ENCODE results near the gene MVB12B. TPM values are rescaled to one million over a fixed set of nuclear protein-coding genes. Genes with fewer than 3 reads are reported as not detected.

MVB12B gene
- polyA plus RNA-seq, 4 donors: 16.3 to 20.3 (median 18.0) TPM

DNA sequence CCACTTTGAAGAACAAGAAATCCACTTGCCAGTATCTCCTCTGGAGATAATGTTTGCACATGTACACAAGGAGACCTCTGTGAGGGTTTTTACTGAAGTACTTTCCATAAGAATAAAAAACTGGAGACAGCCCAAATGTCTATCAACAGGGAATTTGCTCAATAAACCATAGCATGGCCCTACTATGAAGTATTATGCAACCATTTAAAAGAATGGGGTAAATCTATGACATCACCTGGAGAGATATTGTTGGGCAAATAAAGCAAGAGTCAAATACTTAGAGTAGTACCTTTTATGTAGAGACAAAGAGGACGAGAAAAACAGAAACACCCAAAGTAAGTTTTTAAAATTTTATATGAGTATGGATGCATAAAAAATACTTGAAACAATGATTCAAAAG, 23.9 kb upstream of the MVB12B start:
- DNase-seq (ENCODE audit: low read depth in 4 of 4, low spot score in 3 of 4): no peak

DNA sequence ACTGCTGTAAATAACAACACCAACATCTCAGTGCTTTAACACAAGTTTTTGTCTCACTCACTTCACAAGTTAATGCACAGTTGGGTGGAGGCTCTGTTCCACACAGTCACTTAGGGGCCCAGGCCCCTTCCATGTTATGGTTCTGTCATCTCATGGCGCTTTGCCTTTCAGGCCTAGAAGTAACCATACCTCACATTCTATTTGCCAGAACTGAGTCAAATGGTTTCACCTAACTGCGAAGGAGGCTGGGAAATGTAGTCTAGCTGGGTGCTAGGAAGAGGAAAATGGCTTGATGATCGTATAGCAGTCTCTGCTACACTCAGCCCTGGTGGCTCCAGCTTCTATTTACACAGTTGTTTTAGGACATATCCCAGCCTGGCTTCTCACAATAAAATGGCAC, 23.1 kb upstream of the MVB12B start:
- no peak for DNase-seq (ENCODE audit: low read depth in 4 of 4, low spot score in 3 of 4)

DNA sequence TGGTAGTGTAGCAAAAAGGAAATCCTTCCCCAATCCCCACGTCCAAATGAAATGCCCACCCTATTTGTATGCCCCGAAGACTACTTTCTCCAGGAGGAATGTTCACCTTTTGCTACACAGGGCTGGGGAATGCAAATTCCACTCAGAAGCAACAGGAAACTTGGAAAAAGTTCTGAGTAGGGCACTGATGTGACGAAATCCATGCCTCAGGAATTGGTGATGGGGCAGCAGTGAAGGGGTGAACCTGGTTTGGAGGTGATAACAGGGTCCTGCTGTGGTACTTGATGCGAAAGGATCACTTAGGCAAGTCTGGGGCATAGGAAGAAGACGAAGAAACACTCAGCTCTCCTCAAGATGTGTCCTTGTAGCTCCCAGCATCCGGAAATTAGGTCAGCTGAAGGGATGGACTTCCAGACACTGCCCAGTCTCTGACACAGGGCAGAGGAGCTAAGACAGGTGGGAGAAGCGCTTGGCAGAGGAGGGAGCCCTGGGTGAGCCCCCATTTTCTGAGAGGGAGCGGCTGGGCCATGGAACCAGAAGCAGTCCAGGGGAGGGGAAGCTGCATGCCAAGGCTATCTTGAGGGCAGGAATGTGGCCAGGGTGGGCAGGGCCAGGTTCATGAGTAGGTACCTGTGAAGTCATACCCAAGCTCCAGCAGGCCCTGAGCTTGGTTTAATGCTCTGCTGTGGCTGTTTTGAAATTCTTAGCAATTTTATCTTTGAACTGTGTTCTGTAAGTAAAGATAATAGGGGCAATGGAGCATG, 22.2 kb upstream of the MVB12B start:
- DNase-seq (ENCODE audit: low read depth in 4 of 4, low spot score in 3 of 4): no peak

DNA sequence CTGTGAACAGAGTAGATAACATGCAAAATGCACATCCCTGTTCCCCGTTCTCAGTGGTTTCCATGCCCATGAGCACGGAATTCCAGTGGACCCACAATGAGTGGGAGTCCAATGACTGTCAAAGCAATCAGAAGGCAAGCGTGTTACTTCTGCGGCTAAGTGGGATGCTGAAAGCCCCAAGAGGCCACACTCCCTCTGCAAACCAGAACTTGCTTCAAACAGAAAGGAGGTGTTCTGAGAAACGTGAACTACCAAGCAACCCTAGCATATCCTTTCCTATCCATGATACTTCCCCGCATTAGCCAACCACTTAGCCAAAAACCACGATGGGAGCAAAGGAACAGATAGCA, 21.7 kb upstream of the MVB12B start:
- DNase-seq (ENCODE audit: low read depth in 4 of 4, low spot score in 3 of 4): no peak

DNA sequence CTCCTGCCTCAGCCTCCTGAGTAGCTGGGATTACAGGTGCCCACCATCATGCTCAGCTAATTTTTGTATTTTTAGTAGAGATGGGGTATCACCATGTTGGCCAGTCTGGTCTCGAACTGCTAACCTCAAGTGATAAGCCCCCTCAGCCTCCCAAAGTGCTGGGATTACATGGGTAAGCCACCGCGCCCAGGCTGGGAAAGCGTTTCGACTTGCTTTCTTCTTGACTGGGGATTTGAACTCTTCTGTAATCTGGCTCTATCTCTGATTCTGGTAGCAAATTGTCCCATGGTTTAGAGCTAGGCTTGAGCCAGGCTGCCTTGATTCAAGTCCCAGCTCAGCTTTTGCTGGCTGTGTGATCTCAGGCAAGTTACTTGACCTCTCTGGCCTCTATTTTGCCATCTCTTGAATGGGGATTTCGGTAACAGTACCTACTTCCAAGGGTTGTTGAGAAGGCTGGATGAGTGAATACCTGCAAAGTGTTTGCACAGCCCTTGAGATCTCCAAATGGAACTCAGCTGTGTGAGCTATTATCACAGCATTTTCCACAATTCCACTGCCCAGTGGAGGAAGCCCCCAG, 20.5 kb upstream of the MVB12B start:
- no peak for DNase-seq (ENCODE audit: low read depth in 4 of 4, low spot score in 3 of 4)

DNA sequence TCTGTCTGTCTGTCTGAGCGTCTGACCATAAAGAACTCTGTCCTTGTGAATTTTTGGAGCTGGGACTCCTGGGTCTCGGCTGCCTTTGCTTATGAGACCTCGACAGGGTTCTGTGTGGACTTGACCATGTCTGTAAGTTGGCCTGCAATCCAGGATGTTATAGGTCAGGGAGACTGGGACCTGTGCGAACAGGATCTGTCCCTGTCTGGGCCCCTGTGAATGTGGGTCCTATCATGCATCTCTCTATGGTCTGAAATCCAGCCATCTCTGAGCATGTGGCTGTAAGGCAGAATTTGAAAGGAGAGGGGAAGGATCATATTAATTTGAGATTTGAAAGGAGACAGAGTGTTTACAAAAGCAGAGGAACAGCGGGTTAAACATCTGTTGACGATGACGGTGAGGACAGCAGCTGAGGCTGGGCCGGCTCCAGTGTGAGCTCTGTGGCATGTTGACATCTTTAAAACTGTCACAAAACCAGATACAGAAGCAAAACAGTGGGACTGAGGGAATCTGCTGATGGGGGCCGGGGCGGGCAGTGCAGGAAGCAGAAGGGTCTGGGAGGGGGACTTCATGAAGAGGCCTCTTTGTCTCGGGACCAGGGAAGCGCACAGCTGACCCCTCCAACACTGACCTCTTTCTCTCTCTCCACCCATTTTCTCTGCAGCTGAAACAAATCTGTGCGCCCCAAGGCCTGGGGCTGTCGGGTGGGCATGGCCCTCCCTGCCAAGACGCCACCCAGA, 19.1 kb upstream of the MVB12B start:
- peak in 1 of 4 donors; percentile 16 for DNase-seq (ENCODE audit: low read depth in 4 of 4, low spot score in 3 of 4)

DNA sequence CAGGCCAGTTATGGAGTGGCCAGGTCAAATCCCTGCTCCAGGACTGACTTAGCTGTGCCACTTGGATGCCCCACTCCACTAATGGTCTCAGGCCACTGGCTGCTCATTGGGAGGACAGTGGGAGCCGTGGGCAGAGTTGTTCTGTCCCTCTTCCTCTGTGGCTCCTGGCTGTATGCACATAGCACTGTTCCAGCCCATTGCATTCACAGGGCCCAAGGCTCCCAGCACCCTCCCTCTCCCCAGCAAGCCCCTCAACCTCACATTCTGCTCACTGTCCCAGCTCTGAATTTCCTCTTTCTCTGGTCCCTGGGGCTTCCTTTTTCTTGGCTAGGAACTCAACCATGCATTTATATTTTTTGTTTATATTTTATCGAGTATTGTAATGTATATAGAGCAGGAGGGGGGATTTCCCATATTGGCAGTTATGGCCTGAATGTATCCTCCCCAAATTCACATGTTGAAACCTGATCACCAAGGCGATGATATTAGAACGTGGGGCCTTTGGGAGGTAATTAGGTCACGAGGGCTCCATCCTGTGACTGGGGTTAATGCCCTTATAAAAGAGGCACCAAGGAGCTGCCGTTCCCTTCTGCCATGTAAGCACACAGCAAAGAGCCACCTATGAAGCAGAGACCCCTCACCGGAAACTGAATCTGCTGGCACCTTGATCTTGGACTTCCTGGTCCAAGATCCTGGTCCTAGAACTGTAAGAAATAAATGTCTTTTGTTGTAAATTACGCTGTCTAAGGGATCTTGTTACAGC, 17.0 kb upstream of the MVB12B start:
- DNase-seq (ENCODE audit: low read depth in 4 of 4, low spot score in 3 of 4): no peak

DNA sequence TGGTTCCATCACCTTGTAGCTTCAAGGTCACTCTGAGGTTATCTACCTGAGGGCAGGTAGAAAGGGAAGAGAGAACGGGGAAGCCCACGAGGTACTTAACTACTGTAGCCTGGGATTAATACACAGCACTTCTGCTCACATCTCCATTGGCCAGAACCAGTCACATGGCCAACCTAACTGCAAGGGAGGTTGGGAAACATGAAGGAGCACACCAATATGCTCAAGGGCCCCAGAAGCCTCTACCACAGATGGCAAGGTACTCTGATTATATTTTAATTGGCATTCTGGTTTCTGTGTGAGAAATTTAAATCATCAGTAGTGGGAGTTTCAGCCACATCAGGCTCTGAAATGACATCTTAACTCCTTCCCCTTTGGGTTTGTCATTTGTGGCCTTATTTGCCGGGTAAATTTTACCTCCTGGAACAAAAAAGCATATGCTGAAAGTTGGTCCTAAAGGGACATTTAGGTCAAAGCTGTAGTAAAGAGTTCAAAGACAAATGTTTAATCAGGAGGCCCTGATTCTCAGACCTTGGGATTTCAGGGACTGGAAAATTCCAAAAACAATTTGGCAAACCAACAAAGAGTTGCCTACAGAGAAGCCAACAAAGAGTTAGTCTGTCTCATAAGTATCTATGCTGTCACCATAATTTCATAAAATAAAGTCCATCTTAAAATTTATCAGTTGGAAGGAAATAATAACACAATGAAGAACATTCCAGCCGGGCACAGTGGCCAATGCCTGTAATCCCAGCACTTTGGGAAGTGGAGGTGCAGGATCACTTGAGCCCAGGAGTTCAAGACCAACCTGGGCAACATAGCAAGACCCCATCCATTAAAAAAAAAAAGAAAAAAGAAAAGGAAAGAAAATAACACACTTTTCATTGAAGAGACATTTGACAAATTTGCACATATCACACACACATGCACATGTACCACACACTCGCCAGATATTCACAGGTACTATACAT, 13.8 kb upstream of the MVB12B start:
- no peak for DNase-seq (ENCODE audit: low read depth in 4 of 4, low spot score in 3 of 4)

DNA sequence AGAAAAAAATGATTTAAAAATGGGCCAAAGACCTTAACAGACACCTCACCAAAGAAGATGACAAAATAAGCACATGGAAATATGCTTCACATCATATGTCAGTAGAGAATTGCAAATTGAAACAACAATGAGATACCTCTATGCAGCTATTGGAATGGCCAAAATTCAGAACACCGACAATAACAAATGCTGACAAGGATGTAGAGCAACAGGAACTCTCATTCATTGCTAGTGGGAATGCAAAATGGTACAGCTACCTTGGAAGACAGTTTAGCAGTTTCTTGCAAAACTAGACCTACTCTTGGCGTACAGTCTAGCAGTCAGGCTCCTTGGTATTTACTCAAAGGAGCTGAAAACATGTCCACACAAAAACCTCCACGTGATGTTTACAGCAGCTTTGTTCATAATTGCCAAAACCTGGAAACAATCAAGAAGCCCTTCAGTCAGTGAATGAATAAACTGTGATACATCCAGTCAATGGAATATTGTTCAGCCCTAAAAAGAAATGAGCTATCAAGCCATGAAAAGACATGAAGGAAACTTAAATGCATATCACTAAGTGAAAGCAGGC, 10.5 kb upstream of the MVB12B start:
- DNase-seq (ENCODE audit: low read depth in 4 of 4, low spot score in 3 of 4): no peak

DNA sequence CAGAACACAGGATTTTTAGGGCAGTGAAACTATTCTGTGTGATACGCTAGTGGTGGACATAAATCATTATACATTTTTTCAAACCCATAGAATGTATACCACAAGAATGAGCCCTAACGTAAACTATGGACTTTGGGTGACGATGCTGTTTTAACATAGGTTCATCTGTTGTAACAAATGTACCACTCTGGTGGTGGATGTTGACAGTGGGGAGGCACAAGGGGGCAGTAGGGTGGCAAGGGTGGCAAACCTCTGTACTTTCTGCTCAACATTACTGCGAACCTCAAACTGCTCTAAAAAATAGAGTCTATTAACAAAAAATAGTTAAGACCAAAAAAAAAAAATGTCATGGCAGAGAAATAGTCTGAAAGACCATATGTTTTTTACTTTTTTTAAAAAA, 9.1 kb upstream of the MVB12B start:
- no peak for DNase-seq (ENCODE audit: low read depth in 4 of 4, low spot score in 3 of 4)

DNA sequence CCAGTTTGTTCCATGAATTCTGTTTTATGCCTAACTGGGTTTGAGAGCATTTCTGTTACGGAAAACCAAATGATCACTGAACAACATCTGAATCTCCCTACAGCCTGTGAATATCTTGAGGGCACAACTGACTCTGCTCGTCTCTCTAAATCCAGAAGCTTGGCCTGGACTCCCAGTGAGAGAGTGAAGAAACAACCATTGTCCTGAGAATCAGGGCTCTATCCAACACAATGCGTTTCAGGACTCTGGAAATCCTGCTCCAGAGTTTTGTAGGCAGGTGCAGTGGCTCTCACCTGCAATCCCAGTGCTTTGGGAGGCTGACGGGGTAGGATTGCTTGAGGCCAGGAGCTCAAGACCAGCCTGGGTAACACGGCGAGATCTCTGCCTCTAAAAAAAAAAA, 7.8 kb upstream of the MVB12B start:
- no peak for DNase-seq (ENCODE audit: low read depth in 4 of 4, low spot score in 3 of 4)

DNA sequence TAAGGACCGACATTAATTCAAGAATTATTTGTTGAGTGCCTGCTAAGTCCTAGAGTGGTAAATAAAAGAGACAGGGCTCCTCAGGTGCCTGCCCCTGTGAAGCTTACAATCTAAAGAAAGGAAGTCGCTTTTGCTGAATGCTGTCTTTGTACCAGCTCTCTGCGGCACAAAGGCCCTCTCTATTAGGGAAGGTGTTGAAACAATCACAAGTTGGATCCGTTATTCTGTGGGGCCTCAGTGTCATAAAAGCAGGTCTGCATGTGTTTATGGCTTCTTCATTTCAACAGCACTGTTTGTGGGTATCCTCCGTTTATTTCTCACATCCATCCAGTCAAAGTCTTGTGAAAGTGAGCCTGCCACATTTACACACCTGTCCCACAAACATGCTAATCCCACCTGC, 7.0 kb upstream of the MVB12B start:
- no peak for DNase-seq (ENCODE audit: low read depth in 4 of 4, low spot score in 3 of 4)

DNA sequence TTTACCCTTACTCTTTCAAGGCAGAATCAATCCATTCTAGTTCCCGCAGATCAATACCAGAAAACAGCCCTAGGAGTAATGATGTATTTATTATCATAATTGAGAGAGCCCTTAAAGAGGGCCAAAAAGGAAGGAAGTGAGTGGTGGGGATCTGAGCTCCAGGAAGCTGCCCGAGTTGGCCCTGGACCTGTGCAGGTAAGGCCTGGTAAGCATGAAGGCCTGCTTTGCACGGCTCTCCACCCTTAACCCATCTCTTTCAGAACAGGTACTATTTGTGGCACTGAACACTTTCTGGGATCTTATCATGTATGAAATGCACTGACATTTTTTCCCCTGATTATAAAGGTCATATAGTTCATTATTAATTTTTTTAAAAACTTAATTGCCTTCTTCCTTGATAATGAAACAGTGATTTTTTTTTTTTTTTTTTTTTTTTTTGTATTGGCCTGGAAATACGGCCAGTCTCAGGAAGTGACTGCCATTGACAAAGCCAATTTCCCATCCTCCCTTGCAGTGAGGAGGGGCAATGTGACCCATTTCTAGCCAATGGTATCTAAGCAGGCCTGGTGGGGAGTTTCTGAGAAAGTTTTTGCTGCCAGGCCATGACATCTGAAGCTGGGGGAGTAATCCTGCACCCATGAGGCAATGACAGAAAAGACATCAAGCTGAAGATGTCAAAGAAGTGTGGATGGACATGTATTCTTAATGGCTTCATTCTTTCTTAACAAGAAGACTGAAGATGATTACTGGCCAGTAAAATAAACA, 6.3 kb upstream of the MVB12B start:
- no peak for DNase-seq (ENCODE audit: low read depth in 4 of 4, low spot score in 3 of 4)

DNA sequence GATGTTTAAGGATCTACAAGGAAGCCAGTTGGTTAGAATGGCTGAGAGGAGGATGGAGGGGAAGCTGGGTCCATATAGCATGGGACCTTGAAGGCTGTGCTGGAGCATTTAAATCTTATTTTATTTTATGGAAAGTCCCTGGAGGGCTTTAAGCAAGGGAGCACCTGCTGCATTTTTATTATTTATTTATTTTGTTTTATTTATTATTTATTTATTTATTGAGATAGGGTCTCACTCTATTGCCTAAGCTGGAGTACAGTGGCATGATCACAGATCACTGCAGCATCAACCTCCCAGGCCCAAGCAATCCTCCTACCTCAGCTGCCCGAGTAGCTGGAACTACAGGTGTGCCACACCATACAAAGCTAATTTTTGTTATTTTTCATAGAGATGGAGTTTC, 4.9 kb upstream of the MVB12B start:
- DNase-seq (ENCODE audit: low read depth in 4 of 4, low spot score in 3 of 4): no peak

DNA sequence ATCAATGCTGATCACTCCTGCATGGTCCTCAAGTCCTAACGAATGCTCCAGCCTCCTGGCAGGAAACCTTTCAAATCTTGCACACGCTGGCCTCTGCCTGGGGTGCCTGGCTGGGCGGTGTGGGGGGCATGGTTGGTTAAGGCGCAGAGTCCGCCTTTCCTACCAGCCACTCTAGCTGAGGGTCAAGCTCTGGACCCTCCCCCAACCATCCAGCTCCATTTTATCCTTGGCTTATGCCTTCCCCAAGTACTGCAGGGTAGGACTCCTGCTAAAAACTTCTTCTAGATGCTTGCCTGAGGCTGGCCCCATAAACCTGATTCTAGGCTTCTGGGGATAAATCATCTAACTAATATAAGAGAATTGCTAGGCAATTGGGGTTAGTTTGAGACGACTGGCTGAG, 808 bp upstream of the MVB12B start:
- no peak for DNase-seq (ENCODE audit: low read depth in 4 of 4, low spot score in 3 of 4)

DNA sequence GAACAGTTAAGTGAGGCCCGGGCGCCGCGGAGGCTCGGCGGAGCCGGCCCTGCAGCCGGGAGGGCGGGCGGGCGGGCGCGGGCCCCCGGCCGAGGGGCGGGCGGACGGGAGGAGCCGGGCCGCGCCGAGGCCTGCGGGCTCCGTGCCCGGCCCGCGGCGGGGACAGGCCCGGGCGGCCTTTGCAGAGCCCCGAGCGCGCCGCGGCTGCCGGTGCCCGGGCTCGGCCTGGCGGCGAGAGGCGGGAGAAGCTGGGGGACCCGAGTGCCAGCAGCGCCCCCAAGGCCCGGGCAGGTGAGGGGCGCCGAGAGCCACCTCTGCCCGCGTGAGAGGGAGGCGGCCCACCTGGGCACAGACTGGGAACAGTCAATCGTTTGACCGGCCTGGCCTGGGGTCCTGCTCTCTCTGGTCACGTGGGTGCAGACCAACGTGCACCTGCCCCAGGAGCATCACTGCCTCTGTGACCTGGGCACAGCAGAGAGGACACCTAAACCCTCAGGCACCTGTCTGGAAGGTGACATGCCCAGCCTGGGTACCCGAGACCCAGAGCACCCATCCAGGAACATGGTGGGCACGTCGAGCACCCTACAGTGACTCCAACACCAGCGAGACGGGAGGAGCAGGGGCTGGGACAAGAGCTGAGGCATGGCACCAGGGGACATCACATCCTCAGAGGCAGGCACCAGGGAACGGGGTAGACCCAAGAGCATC, 531 bp downstream of the MVB12B start:
- DNase-seq (ENCODE audit: low read depth in 4 of 4, low spot score in 3 of 4): no peak

DNA sequence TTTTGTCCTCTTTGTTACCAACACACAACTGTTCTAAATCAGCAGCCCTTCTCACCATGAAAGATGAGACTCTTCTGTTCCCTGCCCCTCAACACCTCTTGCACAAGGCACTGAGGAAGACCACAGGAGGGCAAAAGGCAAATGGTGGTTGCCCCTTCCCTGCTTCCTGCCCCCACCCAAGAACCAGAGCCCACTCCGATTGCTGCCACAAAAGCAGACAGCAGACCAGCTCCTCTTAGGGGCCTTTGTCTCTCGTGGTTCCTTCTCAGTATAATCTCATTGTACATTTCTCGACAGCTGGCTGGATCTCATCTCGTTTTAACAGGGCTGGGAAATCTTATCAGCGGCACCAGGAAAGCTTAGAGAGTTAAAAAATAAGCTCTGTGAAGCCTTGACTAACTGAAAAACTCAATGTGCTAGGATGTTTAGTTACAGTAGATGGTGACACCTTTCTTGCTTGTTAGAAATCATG, 1.1 kb downstream of the MVB12B start:
- DNase-seq (ENCODE audit: low read depth in 4 of 4, low spot score in 3 of 4): no peak

DNA sequence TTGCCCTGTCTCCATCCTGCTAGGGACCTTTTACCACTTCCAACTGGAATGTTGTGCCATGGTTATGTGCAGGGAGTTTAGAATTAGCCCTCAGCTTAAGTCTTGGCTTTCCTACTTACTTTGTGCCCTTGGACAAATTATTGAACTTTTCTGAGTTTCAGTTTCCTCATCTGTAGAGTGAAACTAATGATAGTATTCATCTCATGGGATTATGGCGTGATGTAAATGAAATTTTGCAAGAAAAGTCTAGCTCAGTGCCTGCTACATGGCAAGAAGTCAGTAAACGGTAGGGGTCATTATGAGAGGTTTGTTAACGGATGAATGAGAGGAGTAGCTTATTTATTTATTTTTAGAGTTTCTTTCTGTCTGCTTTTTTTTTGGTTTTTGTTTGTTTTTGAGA, 1.8 kb downstream of the MVB12B start:
- no peak for DNase-seq (ENCODE audit: low read depth in 4 of 4, low spot score in 3 of 4)
